HG03039 (cell line): ENCODE data around the gene AMH.

Source experiments
- ATAC-seq: cut with Tn5 transposase; IDR thresholded peaks from one replicate; pipeline ENCODE4 v1.9.1; 2021; ENCODE audit warnings: mild to moderate bottlenecking, moderate library complexity; ENCODE audit not compliant: unreplicated experiment

Gene AMH

DNA sequence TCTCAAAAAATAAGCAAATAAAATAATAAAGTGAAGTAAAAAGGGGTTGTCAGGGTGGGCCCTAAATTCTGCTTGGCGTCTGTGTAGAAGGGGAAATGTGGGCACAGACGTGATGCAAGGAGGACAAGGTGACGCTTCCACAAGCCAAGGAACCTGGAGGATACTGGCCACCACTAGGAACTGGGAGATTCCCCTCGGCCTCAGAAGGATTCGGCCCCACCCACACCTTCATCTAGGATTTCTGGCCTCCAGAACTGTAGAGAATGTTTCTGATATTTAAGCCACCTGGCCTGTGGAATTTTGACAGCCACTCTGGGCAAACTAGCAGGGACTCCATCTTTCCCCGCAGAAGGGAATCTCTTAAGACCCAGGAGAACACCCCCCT is 14.1 kb upstream of the AMH start:
- ATAC-seq, result no peak

DNA sequence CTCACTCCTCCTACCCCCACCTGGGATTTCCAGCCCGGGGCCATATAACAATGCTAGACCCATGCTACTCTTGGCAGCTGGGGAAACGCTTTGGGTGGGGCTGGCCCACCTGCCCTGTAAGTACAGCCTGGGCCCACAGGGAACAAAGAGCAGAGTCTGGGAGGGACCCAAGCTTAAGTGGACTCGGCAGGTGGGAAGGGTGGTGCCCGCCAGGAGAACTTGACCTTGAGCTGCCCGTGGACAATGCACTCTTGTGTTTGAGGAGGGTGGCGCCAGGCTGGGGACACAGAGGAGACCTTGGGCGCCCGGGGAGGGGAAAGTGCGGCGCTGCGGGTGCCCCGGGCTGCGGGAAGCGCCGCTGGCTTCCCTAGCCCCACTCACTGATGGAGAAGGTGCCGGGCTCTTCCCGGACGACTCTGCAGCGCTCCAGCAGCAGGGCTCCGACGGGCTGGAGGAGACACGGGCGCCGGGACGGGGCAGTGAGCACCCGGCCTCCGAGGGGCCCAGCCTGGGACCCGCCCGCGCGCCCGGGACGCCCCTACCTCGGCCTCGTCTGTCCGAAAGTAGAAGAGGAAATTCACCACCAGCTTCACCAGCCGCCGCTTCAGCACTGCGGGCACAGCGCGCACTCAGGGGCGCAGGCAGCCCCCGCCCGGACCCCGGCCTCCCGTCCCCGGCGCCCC is 13.6 kb upstream of the AMH start:
- peak; percentile 3 for ATAC-seq

DNA sequence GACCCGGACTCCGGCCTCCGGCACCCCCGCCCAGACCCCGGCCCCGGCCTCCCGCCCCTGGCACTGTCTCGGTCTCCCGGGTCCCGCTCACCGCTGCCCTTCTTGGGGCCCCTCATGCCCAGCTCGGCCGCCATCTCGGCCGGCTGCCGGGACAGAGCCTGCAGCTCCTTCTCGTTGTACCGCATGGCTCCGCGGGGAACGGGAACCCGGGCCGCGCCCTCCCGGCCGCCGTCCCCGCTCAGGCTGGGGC is 13.1 kb upstream of the AMH start:
- ATAC-seq, result peak; percentile 20

DNA sequence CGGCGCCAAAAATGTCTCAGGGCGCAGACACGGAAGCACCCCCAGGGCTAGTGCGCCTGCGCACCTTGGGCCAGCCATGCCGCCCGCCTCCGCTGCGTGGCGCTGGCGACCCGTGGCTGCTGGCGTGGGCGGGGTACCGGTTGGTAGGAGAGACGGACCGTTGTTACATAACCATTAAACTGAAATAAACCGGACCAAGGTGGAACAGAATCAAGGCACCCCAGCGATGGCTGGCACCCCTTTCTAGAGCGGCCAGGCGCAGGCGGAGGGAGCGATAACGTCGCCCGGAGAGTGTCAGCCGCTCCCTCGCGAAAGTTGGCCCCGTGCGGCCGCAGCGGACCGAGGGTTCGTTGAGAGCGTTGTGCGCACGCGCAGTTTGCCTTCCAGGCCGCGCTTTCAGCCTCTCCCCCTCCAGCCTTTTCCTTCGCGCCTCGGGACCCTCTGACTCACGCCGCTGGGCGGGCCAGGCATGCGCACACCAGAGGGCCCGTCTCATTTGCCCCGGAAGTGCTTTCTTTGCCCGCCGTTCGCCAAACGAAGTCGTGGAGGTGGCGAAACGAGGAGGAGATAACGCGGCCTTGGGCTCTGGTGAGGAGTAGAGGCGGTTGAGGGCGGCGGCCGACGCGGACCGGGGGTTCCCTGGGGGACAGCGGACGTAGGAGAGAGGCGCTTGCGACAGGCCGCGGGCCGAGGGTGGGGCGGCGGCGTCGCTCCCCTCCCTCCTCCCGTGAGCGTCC is 12.6 kb upstream of the AMH start, which contains the start of the genes PLEKHJ1 and SF3A2:
TSS of gene PLEKHJ1 (minus strand) at position 16 of the 737 bp plus-strand sequence. CDS start 81 bp downstream, outside the sequence.
TSS of gene SF3A2 (plus strand) at position 511 of the 737 bp plus-strand sequence. CDS start 6,595 bp downstream, outside the sequence.
- peak; percentile 62 for ATAC-seq

DNA sequence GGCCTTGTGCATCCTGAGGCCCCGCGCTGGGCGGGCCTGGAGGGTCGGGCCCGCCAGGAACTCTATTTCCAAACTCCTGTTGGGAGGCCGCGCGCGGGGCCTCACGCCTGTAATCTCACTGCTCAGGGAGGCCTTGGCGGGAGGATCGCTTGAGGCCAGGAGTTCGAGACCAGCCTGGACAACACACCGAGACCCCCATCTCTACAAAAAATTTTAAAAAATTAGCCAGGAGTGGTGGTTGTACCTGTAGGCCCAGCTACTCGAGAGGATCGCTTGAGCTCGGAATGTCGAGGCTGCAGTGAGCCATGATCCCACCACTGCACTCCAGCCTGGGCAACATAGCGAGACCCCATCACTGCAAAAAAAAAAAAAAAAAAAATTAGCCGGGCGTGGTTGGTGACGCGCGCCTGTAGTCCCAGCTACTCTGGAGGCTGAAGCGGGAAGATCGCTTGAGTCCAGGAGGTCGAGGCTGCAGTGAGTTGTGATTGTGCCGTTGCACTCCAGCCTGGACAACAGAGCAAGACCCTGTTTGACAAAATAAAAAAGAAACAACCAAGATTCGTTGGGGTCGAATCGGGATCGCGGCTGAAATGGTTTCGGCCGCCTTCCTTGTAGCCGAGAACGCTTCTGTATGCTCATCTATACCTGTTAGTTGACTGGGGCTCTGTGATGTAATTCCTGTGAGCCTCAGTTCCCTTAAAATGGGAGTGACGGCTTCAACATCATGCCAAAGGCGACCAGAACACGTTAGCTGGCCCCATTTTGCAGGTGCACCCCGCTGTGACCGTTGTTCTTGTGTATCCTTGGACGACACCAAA is 11.9 kb upstream of the AMH start:
- ATAC-seq, result no peak

DNA sequence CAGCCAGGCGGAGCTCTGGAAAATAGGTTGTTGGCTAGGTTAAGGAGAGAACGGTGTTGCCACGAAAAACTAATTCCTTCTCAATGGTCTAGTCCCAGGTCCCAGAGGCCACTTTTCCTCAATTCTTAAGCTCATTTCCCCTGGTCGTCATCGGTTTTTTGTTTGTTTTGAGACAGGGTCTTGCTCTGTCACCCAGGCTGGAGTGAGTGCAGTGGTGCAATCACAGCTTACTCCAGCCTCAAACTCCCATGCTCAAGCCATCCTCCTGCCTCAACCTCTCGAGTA is 11.3 kb upstream of the AMH start:
- ATAC-seq, result no peak

DNA sequence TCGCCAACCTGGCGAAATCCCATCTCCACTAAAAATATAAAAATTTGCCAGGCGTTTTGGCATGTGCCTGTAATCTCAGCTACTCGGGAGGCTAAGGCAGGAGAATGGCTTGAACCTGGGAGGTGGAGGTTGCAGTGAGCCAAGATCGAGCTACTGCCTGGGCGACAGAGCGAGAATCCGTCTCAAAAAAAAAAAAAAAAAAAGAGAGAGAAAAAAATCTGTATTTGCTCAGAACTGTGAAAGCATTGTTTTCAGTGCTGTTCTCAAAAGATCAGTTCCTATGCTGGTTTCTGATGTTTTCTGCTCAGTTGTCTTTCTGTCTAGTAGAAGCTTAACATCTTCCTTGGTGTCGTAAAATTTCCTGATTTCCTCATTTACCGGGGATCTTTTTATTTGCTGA is 9.9 kb upstream of the AMH start:
- no peak for ATAC-seq

DNA sequence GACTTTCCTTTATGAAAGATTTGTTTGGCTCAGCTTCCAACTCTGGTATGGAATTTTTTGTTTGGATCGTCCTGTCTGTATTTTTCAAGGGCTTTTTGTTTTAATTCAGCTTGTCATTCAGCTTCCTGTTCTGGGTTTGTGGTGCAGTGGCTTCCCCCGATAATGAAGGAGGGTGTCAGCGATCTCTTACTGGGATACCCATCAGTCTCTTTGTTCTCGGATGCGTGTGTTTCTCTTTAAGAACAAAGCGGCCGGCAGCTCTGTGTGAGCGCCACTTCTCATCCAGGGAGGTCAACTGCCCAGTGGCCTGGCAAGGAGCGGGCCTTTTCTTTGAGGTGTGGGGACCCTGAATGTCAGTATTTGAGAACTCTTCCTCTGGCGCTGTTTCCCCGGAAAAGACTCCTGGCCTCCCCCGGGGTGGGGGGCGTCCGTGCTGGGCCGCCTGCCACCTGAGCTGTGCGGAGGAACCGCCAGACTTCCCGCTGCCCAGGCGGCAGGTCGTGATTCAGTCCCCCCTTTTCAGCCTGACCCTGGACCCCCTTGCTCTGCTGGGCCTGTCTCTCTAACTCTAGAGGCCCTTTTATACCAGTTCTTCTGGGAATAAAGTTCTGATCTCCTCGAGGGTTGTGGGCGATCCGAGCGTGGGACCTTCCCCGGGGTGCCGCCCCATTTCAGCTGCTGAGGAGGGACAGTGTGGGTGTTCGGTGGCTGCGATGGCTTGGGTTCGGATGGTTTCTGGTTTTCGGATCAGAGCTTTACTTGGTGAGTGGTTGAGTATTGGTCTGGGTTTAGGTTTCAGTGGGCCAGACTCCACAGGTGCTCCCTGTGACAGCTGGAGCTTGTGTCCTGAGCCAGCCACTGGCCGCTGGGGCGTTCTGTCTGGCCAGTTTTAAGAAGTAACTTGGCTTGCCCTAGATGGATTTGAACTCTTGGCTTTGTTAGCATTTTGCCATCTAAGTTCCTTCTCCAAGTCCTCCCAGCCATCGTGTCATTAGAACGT is 9.1 kb upstream of the AMH start:
- no peak for ATAC-seq

DNA sequence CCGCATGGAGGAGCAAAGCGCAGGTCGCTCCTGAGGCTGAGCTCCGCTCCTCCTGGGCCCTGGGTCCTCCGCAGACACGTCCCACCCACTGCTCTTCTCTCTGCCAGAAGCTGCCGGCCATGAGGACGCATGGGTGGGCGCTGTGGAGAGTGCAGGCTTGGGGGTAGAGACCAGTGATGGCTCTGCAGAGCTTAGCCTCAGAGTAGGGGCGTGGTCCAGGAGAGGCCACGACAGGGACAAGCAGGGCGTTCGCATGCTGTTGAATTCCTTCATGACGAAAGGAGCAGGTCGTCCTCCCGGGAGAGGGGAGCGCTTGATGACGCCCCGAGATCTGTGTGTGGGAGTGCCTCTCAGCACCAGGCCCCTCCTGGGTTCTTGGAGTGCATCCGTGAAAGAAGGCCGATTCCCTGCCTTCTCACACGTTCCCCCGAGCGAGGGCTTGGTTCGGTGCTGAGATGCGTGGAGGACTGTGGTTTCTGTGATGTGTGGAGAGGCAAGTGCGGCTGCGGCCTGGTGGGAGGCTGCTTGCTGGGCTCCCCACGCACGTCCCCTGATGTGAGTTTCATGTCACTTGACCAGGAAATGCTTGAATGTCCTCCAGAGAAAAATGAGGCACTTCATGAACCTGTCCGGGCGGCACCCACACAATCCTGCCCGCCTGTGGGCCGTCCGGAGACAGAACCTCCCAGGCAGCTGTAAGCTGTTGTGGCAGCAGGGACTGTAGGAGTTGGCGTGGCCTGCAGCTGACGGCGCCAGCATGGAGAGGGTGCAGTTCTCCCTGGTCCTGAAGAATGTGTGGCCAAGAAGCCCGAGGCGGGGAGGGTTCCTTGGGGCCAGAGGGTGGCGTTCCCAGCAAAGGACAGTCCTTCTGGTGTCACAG is 8.0 kb upstream of the AMH start:
- no peak for ATAC-seq

DNA sequence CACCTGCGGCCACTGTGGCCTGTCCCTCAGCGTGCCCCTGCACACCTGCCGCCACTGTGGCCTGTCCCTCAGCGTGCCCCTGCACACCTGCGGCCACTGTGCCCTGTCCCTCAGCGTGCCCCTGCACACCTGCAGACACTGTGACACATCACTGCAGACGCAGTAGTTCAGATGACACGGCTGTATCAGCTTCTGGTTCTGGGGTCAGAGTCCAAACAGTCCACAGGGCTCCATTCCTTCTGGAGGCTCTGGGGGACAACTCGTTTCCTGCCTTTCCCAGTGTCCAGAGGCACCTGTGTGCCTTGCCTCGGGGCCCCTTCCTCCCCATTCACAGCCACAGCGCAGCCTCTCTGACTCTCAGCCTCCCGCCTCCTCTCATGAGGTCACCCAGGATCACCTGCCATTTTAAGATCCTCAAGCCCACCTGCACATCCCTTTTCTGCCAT is 7.0 kb upstream of the AMH start:
- ATAC-seq, result no peak

DNA sequence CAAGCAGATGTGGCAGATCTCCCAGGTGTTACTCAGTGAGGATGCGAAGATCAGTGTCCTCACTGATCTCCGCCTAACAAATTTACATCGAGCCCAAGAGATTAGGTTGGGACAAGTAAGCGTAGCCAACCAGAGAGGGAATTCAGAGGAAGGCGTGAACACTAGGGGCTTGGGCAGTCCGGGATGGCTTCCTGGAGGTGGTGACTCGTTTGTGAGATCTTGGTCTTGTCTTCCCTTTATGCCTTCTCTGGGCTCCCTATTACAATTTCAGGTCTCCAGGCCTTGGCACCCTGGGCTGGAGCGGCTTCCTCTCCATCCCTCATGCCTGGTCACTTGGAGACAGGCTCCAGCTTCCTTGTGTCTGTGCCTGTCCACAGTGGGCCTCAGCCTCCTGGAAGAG is 6.3 kb upstream of the AMH start:
- no peak for ATAC-seq

DNA sequence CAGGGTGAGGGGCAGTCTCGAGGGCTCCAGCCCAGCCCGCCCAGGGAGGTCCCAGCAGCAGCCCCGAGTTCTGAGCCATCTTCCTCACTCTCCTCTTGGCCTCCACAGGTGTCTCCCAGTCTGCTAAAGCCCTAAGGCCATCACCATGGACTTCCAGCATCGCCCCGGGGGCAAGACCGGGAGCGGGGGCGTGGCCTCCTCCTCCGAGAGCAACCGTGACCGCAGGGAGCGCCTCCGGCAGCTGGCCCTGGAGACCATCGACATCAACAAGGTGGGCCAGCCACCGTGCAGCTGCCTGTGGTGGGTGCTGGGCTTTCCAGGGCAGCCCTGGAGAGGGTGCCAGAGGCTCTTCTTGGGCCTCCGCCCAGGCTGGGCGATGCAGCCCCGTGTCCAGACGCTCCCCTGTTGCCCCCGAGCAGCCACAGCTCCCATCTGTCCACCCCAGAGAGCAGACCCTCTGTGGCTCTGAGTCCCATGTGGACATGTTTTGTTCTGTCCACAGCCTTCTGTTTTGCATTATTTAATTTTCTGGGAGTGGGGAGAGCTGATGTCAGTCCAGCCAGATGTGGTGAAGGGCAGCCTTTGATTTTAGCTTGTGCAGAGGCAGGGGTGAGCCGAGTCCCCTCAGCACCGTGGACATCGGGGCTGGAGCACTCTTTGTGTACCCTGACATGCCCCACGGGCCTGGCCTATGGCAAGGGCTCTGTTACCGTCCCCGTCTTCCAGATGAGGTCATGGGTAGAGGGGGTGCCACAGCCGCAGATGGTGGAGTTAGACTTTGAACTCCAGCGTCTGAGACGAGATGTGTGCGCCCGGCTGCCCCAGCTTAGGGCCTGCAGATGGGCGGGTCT is 5.6 kb upstream of the AMH start:
- no peak for ATAC-seq

DNA sequence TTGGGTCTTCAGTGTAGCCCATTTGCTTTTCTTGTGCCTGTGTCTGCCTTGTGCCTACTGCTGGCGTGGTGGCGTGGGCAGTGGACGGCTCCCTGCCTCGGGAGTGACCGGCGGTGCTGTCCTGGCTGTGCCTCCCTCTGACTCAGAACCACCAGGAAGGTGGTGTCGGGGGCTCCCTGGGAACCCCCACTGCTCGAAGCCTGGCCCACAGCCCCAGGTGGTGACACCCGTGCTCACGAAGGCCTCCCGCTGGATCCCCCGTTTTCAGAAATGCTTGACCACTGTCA is 5.1 kb upstream of the AMH start:
- ATAC-seq, result no peak

DNA sequence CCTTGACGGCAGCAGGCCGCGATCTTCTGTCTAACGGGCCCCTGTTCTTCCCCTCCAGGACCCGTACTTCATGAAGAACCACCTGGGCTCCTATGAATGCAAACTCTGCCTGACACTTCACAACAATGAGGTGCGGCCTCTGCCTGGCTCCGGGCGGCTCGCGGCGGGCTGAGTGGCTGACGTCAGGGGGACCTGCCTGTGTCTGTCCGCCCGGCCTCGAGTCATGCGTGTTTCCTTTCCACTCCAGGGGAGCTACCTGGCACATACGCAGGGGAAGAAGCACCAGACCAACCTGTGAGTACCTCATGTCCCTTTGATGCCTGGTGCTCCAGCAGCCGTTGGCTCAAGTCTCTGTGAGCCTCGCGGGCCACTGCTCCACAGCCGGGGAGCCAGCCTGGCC is 4.6 kb upstream of the AMH start:
- ATAC-seq, result no peak

DNA sequence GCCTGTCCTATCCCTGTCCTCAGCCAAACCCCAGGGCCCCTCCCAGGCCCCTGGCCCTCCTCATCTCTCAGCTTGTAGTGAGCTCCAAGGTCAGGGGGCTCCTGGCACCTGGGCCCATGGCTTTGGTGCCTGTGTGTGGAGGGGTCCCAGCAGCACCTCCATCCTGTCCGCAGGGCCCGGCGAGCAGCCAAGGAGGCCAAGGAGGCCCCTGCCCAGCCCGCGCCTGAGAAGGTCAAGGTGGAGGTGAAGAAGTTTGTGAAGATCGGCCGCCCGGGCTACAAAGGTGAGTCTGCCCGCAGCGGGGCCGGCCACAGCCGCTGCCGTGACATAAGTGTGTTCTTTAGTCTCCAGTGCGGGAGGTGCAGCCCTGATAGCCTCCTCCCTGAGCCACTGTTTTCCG is 3.9 kb upstream of the AMH start:
- no peak for ATAC-seq

DNA sequence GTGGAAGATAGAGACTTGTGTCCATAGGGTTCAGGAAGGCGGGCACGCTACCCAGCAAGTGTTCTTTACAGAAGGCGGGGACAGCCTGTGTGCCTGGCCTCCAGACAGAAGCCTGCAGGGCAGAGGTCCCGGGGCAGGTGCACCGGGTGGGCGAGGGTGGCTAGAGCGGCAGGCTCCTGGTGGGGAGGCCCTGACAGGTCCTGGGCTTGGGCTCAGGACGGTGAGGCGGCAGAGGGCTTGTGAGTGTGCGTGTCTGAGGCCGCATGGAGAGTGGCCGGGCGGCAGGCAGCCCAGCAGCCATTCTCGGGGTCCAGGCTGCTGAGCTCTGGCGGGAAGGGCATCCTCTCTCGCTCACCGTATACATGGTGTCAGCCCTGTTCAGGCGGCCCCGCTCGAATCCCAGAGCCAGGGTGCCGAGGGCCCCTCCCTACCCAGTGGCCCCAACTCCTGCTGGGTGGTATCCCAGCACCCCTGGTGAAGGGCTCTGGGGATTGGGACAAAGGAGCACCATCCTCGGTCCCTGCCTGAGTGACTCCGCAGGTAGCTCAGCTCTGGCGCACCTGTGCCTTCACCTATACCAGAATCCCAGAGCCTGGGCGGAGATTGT is 3.0 kb upstream of the AMH start:
- no peak for ATAC-seq

DNA sequence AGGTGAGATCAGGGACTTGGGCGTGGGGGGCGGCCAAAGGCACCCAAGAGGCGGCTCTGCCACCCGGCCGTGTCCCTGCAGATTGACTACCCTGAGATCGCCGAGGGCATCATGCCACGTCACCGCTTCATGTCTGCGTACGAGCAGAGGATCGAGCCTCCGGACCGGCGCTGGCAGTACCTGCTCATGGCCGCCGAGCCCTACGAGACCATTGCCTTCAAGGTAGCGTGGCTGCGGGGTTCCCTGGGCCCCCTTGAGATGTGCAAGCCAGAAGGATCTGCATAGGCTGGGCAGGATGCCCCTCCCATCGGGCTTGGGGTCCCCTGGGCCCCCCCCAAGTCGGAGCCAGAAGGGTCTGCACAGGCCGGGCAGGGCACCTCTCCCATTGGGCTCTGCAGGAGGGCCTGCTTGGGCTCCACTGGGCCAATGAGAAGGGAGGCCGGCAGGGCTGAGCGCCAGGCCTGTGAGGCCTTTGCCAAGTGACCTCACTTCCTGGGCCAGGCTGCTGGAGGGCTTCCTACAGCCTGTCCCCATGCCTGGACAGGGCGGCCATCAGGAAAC is 2.2 kb upstream of the AMH start:
- ATAC-seq, result no peak

DNA sequence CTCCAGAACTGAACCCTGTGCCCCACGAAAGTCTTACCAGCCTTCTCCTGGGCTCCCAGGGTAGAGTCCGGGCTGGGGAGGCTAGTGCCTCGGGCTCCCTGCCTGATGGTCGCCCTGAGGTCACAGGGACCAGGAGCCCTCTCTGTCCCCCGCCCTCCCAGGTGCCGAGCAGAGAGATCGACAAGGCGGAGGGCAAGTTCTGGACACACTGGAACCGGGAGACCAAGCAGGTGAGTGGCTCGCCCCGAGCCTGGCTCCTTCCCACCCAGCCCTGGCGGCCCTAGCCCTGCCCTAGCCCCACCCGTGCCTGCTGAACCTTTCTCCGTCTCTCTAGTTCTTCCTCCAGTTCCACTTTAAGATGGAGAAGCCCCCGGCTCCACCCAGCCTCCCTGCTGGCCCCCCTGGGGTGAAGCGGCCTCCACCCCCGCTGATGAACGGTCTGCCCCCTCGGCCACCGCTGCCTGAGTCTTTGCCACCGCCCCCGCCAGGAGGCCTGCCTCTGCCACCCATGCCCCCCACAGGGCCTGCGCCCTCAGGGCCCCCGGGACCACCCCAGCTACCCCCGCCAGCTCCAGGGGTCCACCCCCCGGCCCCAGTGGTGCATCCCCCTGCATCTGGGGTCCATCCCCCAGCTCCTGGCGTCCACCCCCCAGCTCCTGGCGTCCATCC is 1.6 kb upstream of the AMH start:
- ATAC-seq, result no peak
